Trophoblast cell (in vitro differentiated cells and primary cell): Measurements from ENCODE around the gene CLMN. TPM values are rescaled to one million over a fixed set of nuclear protein-coding genes. Genes with fewer than 3 reads are reported as not detected.

Source experiments
- DNase-seq, 2 donors: peaks; one replicate each; pipeline ENCODE4 v3.0.0-alpha.2; 2016
- H2AFZ ChIP-seq: 2 replicates; pipeline ENCODE4 v1.6.1; 2013; ENCODE audit warnings: low read length, moderate library complexity, mild to moderate bottlenecking; ENCODE audit not compliant: insufficient read depth, poor library complexity
- H2AK5ac ChIP-seq: 2 replicates; pipeline ENCODE4 v1.6.1; 2013; ENCODE audit warnings: mild to moderate bottlenecking, low read length
- H2BK120ac ChIP-seq: 2 replicates; pipeline ENCODE4 v1.6.1; 2013; ENCODE audit warnings: low read length, mild to moderate bottlenecking, moderate library complexity; ENCODE audit not compliant: insufficient read depth, poor library complexity
- H2BK12ac ChIP-seq: 2 replicates; pipeline ENCODE4 v1.6.1; 2013; ENCODE audit warnings: mild to moderate bottlenecking, low read length, moderate library complexity
- H2BK5ac ChIP-seq: 2 replicates; pipeline ENCODE4 v1.6.1; 2013; ENCODE audit warnings: low read length, low read depth, moderate library complexity, mild to moderate bottlenecking; ENCODE audit not compliant: poor library complexity
- H3K14ac ChIP-seq: 2 replicates; pipeline ENCODE4 v1.6.1; 2013; ENCODE audit warnings: mild to moderate bottlenecking, low read length
- H3K18ac ChIP-seq: 2 replicates; pipeline ENCODE4 v1.6.1; 2013; ENCODE audit warnings: mild to moderate bottlenecking, low read length
- H3K23ac ChIP-seq: 2 replicates; pipeline ENCODE4 v1.6.1; 2013; ENCODE audit warnings: low read length
- H3K27ac ChIP-seq: 2 replicates; pipeline ENCODE4 v1.5.1; 2013; ENCODE audit warnings: low read depth, mild to moderate bottlenecking, inconsistent platforms, low read length, moderate library complexity
- H3K27me3 ChIP-seq: 2 replicates; pipeline ENCODE4 v1.6.1; 2013; ENCODE audit warnings: inconsistent platforms, mild to moderate bottlenecking, low read length, moderate library complexity; ENCODE audit not compliant: insufficient read depth
- H3K36me3 ChIP-seq, 2 experiments: 1 replicate in 1 of 2; 2 replicates in 1 of 2; pipeline ENCODE4 v1.6.1; 2013; ENCODE audit warnings: low read length in 2 of 2, mild to moderate bottlenecking in 2 of 2, moderate library complexity in 1 of 2; ENCODE audit not compliant: insufficient read depth in 2 of 2, control insufficient read depth in 1 of 2
- H3K4ac ChIP-seq: 2 replicates; pipeline ENCODE4 v1.6.1; 2013; ENCODE audit warnings: low read depth, mild to moderate bottlenecking, low read length, moderate library complexity
- H3K4me1 ChIP-seq, 2 experiments: 1 replicate in 1 of 2; 2 replicates in 1 of 2; pipeline ENCODE4 v1.6.1; 2013; ENCODE audit warnings: low read length in 2 of 2, mild to moderate bottlenecking in 2 of 2, moderate library complexity in 1 of 2; ENCODE audit not compliant: insufficient read depth in 2 of 2, control insufficient read depth in 1 of 2
- H3K4me2 ChIP-seq: 2 replicates; pipeline ENCODE4 v1.6.1; 2013; ENCODE audit warnings: inconsistent platforms, mild to moderate bottlenecking, low read length, moderate library complexity
- H3K4me3 ChIP-seq: 2 replicates; pipeline ENCODE4 v1.5.1; 2013; ENCODE audit warnings: mild to moderate bottlenecking, low read depth, low read length, inconsistent platforms
- H3K79me1 ChIP-seq: one replicate; pipeline ENCODE4 v1.6.1; 2013; ENCODE audit warnings: low read length
- H3K79me2 ChIP-seq: 2 replicates; pipeline ENCODE4 v1.6.1; 2013; ENCODE audit warnings: low read length, mild to moderate bottlenecking; ENCODE audit not compliant: control insufficient read depth, insufficient read depth, poor library complexity
- H3K9ac ChIP-seq: 2 replicates; pipeline ENCODE4 v1.6.1; 2013; ENCODE audit warnings: mild to moderate bottlenecking, low read length
- H3K9me3 ChIP-seq: 2 replicates; pipeline ENCODE4 v1.6.1; 2013; ENCODE audit warnings: low read depth, mild to moderate bottlenecking, control low read depth, inconsistent platforms, low read length; ENCODE audit not compliant: insufficient read depth
- H4K12ac ChIP-seq: 2 replicates; pipeline ENCODE4 v1.6.1; 2013; ENCODE audit warnings: low read depth, mild to moderate bottlenecking, low read length, moderate library complexity
- H4K8ac ChIP-seq: 2 replicates; pipeline ENCODE4 v1.6.1; 2013; ENCODE audit warnings: low read depth, mild to moderate bottlenecking, low read length, moderate library complexity
- H4K91ac ChIP-seq: one replicate; pipeline ENCODE4 v1.6.1; 2013; ENCODE audit warnings: low read depth, mild to moderate bottlenecking, low read length, moderate library complexity
- WGBS: extraction: QIAGEN DNeasy Blood & Tissue Kit; methylation state at CpG from one replicate; pipeline ENCODE4 v1.1.7; 2013; ENCODE audit warnings: missing lambda C conversion rate; ENCODE audit not compliant: insufficient read length, insufficient coverage; ENCODE audit errors: extremely low coverage; 5-methylcytosine and 5-hydroxymethylcytosine counted together
- polyA plus RNA-seq: library from polyadenylated mRNA; stranded (reverse); fragments of 200-250 nt; gene quantifications from 2 replicates; pipeline ENCODE4 v1.2.3, GENCODE V29; 2013

The CLMN gene
- 7.4 and 7.6 TPM in 2 replicates for polyA plus RNA-seq

- no peaks in the 10 kb centered on the region for H3K36me3 ChIP-seq
- no peak within 1 kb of the TSS for H3K9ac ChIP-seq
- peak within 1 kb of the TSS; percentile 49 for H3K18ac ChIP-seq
- no peak within 1 kb of the TSS for H3K4ac ChIP-seq
- peaks cover 3% of the 10 kb centered on the region for H3K79me1 ChIP-seq
- WGBS = no CpG with 5 or more reads among the region's 98 CpGs
- H3K27me3 ChIP-seq = no peaks in the 10 kb centered on the region
- H2BK120ac ChIP-seq = no peak within 1 kb of the TSS
- no peak within 1 kb of the TSS for H3K27ac ChIP-seq
- DNase-seq = peak in 1 of 2 donors; percentile 59
- peaks cover 2% of the 10 kb centered on the region for H3K9me3 ChIP-seq
- H2BK5ac ChIP-seq = no peak within 1 kb of the TSS
- H3K4me1 ChIP-seq = peaks cover 15 to 17% of the 10 kb centered on the region in 2 experiments
- peak within 1 kb of the TSS; percentile 38 for H2BK12ac ChIP-seq
- H4K8ac ChIP-seq = peak within 1 kb of the TSS; percentile 26
- H3K79me2 ChIP-seq = peaks cover 3% of the 10 kb centered on the region
- H2AK5ac ChIP-seq = no peak within 1 kb of the TSS
- H3K14ac ChIP-seq = peak within 1 kb of the TSS; percentile 48
- H3K4me2 ChIP-seq = peak within 1 kb of the TSS; percentile 96
- H4K12ac ChIP-seq = no peak within 1 kb of the TSS
- H2AFZ ChIP-seq = peak within 1 kb of the TSS; percentile 57
- no peak within 1 kb of the TSS for H3K23ac ChIP-seq
- H3K4me3 ChIP-seq = peak within 1 kb of the TSS; percentile 73
- H4K91ac ChIP-seq = peak within 1 kb of the TSS; percentile 16
These were observed at the start of gene CLMN for GRCh38 chr14:95319312-95320077. CLMN (minus strand) TSS chr14:95319908; CDS start chr14:95319792, 116 bp downstream.

GRCh38 chr14:95365401-95365800 is 45.7 kb upstream of the CLMN start:
- no peak overlapping the region for H4K12ac ChIP-seq
- no peak overlapping the region for H3K14ac ChIP-seq
- no peak overlapping the region for H3K4me3 ChIP-seq
- no peaks in the 10 kb centered on the region for H3K36me3 ChIP-seq
- no peak overlapping the region for H3K9ac ChIP-seq
- no peak overlapping the region for H3K27ac ChIP-seq
- no peaks in the 10 kb centered on the region for H3K79me2 ChIP-seq
- no peak overlapping the region for H3K23ac ChIP-seq
- H3K4me1 ChIP-seq = peaks cover 2 to 5% of the 10 kb centered on the region in 2 experiments
- H3K27me3 ChIP-seq = no peaks in the 10 kb centered on the region
- no peak overlapping the region for H2AK5ac ChIP-seq
- no peak overlapping the region for H3K18ac ChIP-seq
- no peak for DNase-seq
- WGBS = no CpG with 5 or more reads among the region's 2 CpGs
- H3K79me1 ChIP-seq = no peaks in the 10 kb centered on the region
- no peak overlapping the region for H2BK5ac ChIP-seq
- no peak overlapping the region for H3K4me2 ChIP-seq
- H3K9me3 ChIP-seq = peaks cover 2% of the 10 kb centered on the region
- H2BK120ac ChIP-seq = no peak overlapping the region
- no peak overlapping the region for H4K8ac ChIP-seq
- H4K91ac ChIP-seq = no peak overlapping the region
- no peak overlapping the region for H3K4ac ChIP-seq
- no peak overlapping the region for H2BK12ac ChIP-seq
- no peak overlapping the region for H2AFZ ChIP-seq

GRCh38 chr14:95364481-95365209 is 44.9 kb upstream of the CLMN start:
- no CpG with 5 or more reads among the region's 7 CpGs for WGBS
- H3K79me2 ChIP-seq = no peaks in the 10 kb centered on the region
- H4K12ac ChIP-seq = no peak overlapping the region
- no peak overlapping the region for H2BK12ac ChIP-seq
- no peak overlapping the region for H4K8ac ChIP-seq
- H3K36me3 ChIP-seq = no peaks in the 10 kb centered on the region
- peaks cover 2% of the 10 kb centered on the region for H3K9me3 ChIP-seq
- no peak overlapping the region for H4K91ac ChIP-seq
- H3K9ac ChIP-seq = no peak overlapping the region
- H2AFZ ChIP-seq = no peak overlapping the region
- no peak overlapping the region for H3K14ac ChIP-seq
- H3K4ac ChIP-seq = no peak overlapping the region
- DNase-seq = no peak
- H3K4me1 ChIP-seq = peaks cover 2 to 8% of the 10 kb centered on the region in 2 experiments
- H3K23ac ChIP-seq = no peak overlapping the region
- H2AK5ac ChIP-seq = no peak overlapping the region
- H3K4me3 ChIP-seq = no peak overlapping the region
- H3K4me2 ChIP-seq = no peak overlapping the region
- H3K18ac ChIP-seq = no peak overlapping the region
- no peak overlapping the region for H2BK5ac ChIP-seq
- H2BK120ac ChIP-seq = no peak overlapping the region
- H3K27me3 ChIP-seq = no peaks in the 10 kb centered on the region
- no peaks in the 10 kb centered on the region for H3K79me1 ChIP-seq
- H3K27ac ChIP-seq = no peak overlapping the region

- H3K18ac ChIP-seq = no peak overlapping the region
- H3K4me3 ChIP-seq = no peak overlapping the region
- H3K79me2 ChIP-seq = no peaks in the 10 kb centered on the region
- no peak overlapping the region for H4K12ac ChIP-seq
- H3K9me3 ChIP-seq = peaks cover 2% of the 10 kb centered on the region
- H2BK120ac ChIP-seq = no peak overlapping the region
- peaks cover 2 to 8% of the 10 kb centered on the region in 2 experiments for H3K4me1 ChIP-seq
- no peak overlapping the region for H3K4me2 ChIP-seq
- WGBS = no CpG with 5 or more reads among the region's 11 CpGs
- no peaks in the 10 kb centered on the region for H3K27me3 ChIP-seq
- H4K8ac ChIP-seq = no peak overlapping the region
- H3K36me3 ChIP-seq = no peaks in the 10 kb centered on the region
- no peak overlapping the region for H2BK5ac ChIP-seq
- H2AK5ac ChIP-seq = no peak overlapping the region
- H3K79me1 ChIP-seq = no peaks in the 10 kb centered on the region
- H3K9ac ChIP-seq = no peak overlapping the region
- no peak for DNase-seq
- no peak overlapping the region for H2AFZ ChIP-seq
- no peak overlapping the region for H4K91ac ChIP-seq
- no peak overlapping the region for H3K4ac ChIP-seq
- no peak overlapping the region for H2BK12ac ChIP-seq
- H3K23ac ChIP-seq = no peak overlapping the region
- no peak overlapping the region for H3K27ac ChIP-seq
- no peak overlapping the region for H3K14ac ChIP-seq
These were observed 43.8 kb upstream of the CLMN start for GRCh38 chr14:95363468-95363954.
